Activated CD4-positive, CD25-positive, alpha-beta regulatory T cell treated with anti-CD3 and anti-CD28 coated beads, Interleukin-2, amount 50 U/mL, for 24 hours (primary cell): Measurements from ENCODE around the gene FSTL1.

ENCODE experiments used
- ATAC-seq, 2 donors: fragments of 150-1000 bp; cut with Tn5 transposase; one replicate each; pipeline ENCODE4 v1.10.0; 2021; ENCODE audit warnings: mild to moderate bottlenecking in 1 of 2, moderate library complexity in 1 of 2

FSTL1 gene

GRCh38 chr3:120462409-120462959 is 11.7 kb upstream of the FSTL1 start:
- ATAC-seq: no peak

DNA sequence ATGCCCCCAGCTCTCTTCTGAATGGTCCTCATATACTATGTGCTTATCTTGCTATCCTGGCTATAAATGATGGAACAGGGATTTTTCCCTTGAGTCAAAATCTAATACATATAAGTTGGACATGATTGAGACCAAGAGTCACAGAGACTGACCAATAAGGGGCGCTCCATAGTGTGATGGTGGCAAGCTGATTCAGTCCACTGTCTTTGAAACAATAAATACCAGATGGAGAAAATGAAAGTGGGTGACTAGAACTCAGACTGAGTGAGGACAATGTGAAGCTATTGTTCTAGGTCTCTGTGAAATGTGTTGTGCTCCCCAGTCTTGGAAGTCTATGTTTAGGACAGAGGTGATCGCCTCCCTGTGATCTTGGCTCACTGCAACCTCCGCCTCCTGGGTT is 10.6 kb upstream of the FSTL1 start:
- no peak for ATAC-seq

GRCh38 chr3:120460862-120461261 is 10.1 kb upstream of the FSTL1 start:
- no peak for ATAC-seq

DNA sequence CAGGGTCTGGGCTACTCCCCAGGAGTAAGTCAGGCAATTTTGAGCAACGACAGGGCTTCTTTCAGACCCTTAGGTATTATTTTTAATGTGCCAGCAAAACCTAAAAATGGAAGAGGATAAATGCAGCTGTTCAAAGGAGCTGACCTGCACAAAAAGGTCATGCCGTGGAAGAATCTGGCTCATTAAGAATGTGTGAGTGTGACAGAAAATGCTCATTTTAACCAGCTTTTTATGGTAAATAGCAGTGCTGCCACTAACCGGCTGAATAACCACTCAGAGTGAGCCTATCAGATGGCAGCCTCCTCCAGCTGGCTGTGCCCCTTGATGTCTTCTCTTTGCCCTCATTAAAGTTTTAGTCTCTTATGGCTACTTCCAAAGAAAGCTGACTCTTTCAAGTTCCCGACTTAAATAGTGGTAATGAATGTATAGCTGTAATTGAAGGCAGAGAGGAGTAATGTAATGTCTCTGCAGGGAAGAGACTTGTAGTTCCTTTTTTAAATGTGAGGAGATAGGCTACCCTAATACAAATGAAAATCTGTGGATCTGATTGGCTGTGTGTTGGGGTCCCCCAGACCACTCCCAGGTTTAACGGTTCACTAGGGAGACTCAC is 9.5 kb upstream of the FSTL1 start:
- no peak for ATAC-seq

DNA sequence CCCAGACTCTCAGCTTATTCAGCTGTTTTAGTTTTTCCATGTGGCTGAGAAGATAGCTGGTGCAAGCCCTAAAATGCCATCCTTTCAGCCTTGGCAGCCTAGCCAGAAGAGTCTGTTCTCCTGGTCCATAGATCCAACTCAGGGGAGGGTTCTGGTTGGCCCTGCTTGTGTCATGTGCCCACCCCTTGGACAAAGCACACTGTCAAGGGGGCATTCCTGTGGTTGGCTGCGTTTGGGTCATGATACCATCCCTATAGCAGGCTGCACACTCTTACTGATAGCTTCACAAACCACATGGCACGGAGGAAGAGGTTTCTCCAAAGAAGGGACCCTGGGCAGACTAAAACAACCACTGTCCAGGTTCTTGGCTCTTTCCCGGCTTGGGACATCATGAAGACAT is 8.4 kb upstream of the FSTL1 start:
- no peak for ATAC-seq

DNA sequence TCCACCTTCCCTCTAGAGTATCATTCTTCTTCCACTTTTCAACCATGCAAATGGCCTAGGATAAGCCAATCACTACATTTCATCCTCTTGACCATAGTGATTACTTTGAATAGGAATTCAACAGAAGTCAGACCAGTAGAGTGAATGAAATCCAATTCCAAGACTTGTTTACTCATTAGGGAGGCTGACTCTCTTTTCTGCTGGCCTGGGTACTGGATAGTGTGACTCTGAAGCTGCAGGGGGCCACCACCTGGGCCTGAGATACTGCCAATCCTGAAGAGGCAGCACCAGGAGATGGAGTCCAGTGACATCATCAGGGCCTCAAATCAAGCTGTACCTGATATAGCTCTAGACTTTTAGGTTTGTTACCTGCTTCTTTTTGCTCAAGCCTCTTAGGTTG is 7.0 kb upstream of the FSTL1 start:
- no peak for ATAC-seq

DNA sequence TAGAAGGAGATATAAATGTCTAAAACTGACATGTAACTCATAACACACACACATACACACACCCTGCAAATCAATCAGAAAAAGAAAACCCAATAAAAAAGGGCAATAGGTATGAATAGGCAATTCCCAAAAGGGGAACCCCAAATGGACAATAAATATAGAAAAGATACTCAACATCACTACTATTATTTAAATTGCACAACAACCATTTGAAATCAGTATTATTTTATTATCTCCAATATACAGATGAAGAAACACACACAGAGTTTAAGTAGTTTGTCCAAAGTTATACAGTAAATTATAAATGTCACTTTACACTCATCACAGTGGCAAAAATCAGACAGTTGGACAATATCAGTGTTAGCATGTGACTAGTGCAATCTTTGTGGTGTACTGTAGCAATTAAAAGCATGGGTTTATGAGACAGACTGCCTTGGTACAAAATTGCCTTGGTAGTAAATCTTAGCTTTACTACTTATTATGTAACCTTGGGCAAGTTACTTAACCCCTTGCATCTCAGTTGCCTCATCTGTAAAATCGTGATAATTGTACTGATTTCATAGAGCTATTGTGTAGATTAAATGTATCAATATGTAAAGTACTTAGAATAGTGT is 3.4 kb upstream of the FSTL1 start:
- no peak for ATAC-seq

GRCh38 chr3:120452816-120453215 is 2.0 kb upstream of the FSTL1 start:
- no peak for ATAC-seq

DNA sequence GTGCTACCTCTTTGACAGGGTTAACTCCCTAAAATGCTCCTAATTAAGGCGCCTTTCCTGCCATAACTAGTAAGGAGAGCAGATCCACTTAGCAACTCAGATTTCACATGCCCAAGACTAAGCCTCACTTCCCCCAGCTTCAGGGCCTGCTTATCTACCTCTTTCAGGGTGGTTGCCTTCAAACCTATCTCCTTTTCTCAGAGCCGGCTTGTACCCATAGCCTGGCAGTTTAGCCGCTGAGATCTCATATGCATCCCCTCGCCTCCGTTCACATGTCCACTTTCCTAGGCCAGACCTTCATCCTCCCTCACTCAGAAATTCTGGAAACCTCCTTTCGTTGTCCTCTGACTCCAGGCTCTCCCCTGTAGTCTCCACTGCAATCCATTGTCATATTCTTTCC is 1.0 kb upstream of the FSTL1 start:
- ATAC-seq: no peak

GRCh38 chr3:120451272-120451761 is 525 bp upstream of the FSTL1 start:
- no peak for ATAC-seq

GRCh38 chr3:120449701-120450599 is 842 bp downstream of the FSTL1 start:
- peak in 1 of 2 donors; percentile 17 for ATAC-seq

GRCh38 chr3:120449251-120449650 is 1.5 kb downstream of the FSTL1 start:
- ATAC-seq: no peak

DNA sequence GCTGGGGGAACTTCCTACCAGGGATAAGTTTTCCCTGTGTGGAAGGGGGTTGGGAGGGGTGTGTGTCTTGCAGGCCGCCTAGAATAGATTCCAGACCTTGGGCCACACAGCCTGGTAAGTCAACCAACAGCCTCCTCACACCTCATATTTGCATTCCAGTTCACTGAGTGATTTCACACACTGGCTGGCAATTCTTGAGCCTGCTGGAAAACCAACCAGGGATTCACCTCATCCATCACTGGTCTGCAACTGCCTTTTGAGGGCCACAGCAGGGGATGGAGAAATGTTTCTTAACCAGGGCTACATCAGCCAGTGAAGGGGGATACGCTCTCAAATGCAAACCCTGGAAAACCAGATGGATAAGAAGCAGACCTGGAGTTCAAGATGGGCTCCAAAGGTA is 2.0 kb downstream of the FSTL1 start:
- ATAC-seq: no peak

DNA sequence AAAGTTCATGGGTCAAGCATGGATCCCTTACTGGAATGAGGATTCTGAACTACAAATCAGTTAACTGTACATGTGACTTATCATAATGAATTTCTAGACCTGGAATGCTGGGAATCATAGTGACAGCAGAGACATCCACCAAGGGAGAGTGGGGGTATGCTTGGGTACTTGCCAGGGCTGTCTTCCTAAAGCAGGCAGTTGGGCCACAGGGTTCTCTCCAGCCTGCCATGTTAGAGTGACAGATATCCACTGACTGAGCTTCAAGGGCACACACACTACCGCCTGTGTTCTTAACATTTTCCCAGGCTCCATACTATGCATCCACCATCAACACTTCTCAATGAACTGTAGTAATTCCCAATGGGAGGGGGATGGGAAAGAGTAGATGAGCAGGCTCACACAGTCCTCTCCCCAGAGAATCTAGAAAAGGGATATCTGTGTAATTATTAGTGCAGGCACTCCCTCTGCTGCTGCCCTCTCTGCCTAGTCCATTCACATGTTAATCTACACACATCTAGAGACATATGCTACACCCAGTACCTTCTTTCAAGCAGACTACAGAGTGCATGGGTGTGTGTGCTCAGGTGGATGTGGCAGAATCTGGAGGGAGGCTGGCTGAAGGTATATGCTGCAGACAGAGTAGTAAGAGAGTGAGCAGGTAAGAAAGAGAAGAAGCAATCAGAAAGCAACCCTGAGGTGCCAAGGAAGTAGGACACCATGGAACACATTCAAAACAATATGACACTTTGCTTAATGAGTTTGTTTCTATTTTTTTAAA is 3.7 kb downstream of the FSTL1 start:
- ATAC-seq: no peak

DNA sequence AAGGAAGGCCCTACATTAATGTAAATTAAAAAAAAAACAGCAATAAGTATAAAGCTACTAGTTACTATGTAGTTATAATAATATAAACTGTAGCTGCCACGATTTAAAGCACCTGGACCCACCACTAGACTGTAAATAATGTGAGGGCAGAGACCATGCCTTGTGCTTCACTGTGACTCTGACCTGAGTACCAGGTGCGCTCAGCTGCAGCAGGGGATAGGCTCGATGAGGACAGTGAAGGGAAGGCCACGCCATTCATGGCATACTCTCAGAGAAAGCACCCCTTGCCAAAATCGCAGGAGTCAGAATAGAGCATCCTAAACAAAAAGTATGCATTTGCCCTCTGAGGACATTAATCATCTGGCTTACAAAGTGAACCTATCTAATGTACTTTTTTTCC is 5.1 kb downstream of the FSTL1 start:
- no peak for ATAC-seq

DNA sequence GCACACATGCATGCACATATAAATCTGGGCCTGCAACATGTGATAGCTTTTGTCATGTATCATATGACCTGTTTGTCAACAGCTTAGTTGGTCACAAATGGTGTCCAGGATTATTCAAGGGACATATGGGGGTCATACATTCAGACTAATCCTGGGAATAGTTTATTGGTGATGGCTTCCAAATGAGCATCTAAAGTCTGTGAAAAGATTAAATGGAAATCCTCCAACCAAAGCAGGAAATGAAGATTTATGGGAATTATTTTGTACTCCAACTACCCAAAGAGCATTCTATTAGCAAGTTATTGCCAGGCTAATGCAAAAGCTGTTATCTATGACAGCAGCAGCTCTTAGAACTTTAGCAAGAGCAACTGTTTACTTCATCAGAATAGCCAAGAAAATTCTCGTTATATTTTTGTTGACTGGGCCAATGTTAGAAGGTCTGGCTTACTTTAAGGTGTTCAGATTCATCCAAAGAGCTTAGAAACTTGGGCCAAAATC is 7.1 kb downstream of the FSTL1 start:
- no peak for ATAC-seq

- ATAC-seq: no peak
These were observed 7.7 kb downstream of the FSTL1 start for GRCh38 chr3:120442975-120443517.

- ATAC-seq: no peak
These were observed 9.0 kb downstream of the FSTL1 start for GRCh38 chr3:120441776-120442175.

GRCh38 chr3:120440762-120441161 is 10.0 kb downstream of the FSTL1 start:
- ATAC-seq: no peak

- no peak for ATAC-seq
These were observed 10.6 kb downstream of the FSTL1 start for GRCh38 chr3:120440001-120440703.

DNA sequence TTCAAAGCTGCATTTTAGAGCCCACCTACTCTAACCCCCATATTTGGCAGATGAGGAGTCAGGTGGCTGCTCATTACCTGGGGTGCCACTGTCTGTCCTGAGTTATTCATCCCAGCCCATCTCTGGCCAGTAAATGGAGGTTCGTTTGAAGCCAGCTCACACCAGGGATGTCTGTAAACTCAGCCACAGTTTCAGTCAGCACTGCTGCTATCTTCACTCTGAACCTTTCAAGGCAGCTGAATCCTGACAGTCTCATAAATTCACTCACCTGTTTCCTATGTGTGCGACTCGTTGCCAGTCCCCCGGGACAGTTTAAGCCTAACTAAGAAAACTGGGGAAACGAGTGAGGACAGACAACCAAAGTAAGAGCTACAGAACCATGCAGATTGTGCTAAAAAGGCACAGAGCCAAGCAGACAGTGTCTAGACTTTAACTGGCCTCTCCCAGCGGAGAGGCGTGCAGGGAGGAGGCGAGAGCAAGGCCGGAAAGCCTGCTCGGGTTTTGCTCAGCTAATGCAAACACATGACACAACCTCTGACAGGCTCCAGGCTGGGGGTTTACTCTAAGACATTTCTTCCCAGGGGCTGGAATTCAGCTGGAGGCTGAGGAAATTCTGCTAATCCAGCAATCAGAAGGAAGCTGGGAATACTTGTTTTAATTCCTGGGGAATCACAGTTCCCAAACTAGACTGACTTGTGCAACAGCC is 12.0 kb downstream of the FSTL1 start:
- ATAC-seq: no peak
